COLO668 (cell line): ENCODE measurements around the gene PCDHGB6.
"Not testable (repeated sequence)": the region's sequence is repeated elsewhere in the genome, so short reads cannot be mapped to it uniquely, and the experiment has no call there.

Experiments
- DNase-seq: peaks from one replicate; lab custom pipeline; 2025; ENCODE audit not compliant: unreplicated experiment; lab: John Stamatoyannopoulos, UW

PCDHGB6 gene

GRCh38 chr5:141417494-141418172, 9.8 kb downstream of the PCDHGB6 start, which contains the start of gene PCDHGB7:
PCDHGB7 (plus strand) TSS chr5:141417677; CDS start chr5:141417860, 183 bp downstream.
- DNase-seq: not testable (repeated sequence)

DNA sequence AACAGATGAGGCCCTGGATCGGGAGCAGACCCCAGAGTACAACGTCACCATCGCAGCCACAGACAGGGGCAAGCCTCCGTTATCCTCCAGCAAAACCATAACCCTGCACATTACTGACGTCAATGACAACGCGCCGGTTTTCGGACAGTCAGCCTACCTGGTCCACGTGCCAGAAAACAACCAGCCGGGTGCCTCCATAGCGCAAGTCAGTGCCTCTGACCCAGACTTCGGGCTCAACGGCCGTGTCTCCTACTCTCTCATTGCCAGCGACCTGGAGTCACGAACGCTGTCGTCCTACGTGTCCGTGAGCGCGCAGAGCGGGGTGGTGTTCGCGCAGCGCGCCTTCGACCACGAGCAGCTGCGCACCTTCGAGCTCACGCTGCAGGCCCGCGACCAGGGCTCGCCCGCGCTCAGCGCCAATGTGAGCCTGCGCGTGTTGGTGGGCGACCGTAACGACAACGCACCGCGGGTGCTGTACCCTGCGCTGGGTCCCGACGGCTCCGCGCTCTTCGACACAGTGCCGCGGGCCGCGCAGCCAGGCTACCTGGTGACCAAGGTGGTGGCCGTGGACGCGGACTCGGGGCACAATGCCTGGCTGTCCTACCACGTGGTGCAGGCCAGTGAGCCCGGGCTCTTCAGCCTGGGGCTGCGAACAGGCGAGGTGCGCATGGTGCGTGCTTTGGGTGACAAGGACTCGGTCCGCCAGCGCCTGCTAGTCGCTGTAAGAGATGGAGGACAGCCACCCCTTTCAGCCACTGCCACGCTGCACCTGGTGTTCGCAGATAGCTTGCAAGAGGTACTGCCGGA, 11.5 kb downstream of the PCDHGB6 start:
- no peak for DNase-seq

- DNase-seq: no peak
These were observed 13.2 kb downstream of the PCDHGB6 start, which contains the start of gene PCDHGA11 for GRCh38 chr5:141420855-141421488. PCDHGA11 (plus strand) TSS chr5:141421051; CDS start chr5:141421228, 177 bp downstream.

- no peak for DNase-seq
These were observed 13.7 kb downstream of the PCDHGB6 start for GRCh38 chr5:141421489-141421855.

GRCh38 chr5:141422742-141423291, 15.0 kb downstream of the PCDHGB6 start:
- DNase-seq: no peak

- DNase-seq: no peak
These were observed 20.1 kb downstream of the PCDHGB6 start for GRCh38 chr5:141427783-141428426.

DNA sequence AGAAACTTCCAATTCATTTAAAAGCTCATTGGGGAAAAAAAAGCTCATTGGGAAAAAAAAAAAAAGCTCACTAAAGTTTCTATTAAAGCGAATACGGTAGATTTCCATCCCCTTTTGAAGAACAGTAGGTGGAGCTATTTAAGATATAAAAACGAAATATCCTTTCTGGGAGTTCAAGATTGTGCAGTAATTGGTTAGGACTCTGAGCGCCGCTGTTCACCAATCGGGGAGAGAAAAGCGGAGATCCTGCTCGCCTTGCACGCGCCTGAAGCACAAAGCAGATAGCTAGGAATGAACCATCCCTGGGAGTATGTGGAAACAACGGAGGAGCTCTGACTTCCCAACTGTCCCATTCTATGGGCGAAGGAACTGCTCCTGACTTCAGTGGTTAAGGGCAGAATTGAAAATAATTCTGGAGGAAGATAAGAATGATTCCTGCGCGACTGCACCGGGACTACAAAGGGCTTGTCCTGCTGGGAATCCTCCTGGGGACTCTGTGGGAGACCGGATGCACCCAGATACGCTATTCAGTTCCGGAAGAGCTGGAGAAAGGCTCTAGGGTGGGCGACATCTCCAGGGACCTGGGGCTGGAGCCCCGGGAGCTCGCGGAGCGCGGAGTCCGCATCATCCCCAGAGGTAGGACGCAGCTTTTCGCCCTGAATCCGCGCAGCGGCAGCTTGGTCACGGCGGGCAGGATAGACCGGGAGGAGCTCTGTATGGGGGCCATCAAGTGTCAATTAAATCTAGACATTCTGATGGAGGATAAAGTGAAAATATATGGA, 22.7 kb downstream of the PCDHGB6 start, which contains the start of gene PCDHGA12:
PCDHGA12 (plus strand) TSS at position 176 of the 782 bp plus-strand sequence; CDS start at position 429, 253 bp downstream.
- no peak for DNase-seq

DNA sequence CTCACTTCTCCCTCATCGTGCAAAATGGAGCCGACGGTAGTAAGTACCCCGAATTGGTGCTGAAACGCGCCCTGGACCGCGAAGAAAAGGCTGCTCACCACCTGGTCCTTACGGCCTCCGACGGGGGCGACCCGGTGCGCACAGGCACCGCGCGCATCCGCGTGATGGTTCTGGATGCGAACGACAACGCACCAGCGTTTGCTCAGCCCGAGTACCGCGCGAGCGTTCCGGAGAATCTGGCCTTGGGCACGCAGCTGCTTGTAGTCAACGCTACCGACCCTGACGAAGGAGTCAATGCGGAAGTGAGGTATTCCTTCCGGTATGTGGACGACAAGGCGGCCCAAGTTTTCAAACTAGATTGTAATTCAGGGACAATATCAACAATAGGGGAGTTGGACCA, 23.5 kb downstream of the PCDHGB6 start:
- no peak for DNase-seq

GRCh38 chr5:141432308-141432707, 24.5 kb downstream of the PCDHGB6 start:
- not testable (repeated sequence) for DNase-seq

DNA sequence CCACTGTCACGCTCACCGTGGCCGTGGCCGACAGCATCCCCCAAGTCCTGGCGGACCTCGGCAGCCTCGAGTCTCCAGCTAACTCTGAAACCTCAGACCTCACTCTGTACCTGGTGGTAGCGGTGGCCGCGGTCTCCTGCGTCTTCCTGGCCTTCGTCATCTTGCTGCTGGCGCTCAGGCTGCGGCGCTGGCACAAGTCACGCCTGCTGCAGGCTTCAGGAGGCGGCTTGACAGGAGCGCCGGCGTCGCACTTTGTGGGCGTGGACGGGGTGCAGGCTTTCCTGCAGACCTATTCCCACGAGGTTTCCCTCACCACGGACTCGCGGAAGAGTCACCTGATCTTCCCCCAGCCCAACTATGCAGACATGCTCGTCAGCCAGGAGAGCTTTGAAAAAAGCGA, 24.9 kb downstream of the PCDHGB6 start:
- DNase-seq: not testable (repeated sequence)

DNA sequence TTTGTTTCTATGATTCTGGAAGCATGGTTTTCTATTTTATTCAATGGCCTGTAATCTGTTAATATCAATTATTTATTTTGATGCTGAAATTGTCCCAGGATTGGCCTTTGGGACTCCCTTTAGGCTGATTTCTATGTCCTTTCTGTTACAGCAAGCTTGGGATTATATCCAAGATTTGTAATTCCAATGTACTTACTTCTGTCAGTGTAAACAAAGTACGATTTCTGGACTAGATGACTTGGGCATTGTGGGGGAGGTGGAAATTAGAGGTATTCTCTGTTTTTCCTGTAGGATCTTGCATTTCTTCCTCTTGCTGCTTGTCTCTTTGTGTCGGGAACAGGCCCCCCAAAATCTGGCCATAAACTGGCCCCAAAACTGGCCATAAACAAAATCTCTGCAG, 26.2 kb downstream of the PCDHGB6 start:
- no peak for DNase-seq

- DNase-seq: no peak
These were observed 29.4 kb downstream of the PCDHGB6 start for GRCh38 chr5:141437221-141437620.

- no peak for DNase-seq
These were observed 31.8 kb downstream of the PCDHGB6 start for GRCh38 chr5:141439411-141440141.

GRCh38 chr5:141440341-141440740, 32.5 kb downstream of the PCDHGB6 start:
- no peak for DNase-seq

DNA sequence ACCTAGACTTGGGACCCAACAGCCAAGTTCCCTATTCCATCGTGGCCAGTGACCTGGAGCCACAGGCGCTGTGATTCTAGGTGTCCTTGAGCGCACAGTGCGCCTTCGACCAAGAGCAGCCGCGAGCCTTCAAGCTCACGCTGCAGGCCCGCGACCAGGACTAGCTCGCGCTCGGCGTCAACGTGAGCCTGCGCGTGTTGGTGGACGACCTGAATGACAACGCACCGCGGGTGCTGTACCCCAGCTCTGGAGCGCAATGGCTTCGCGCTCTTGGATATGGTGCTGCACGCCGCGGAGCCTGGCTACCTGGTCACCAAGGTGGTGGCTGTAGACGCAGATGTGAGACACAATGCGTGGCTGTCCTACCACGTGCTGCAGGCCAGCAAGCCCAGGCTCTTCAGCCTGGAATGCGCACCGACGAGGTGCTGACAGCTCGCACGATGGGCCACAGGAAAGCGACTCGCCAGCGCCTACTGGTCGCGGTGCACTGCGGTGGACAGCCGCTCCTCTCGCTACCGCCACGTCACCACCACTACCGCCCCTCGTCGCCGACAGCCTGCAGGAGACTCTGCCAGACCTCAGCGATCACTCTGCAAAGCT, 33.9 kb downstream of the PCDHGB6 start:
- no peak for DNase-seq
